Activated CD4-positive, CD25-positive, alpha-beta regulatory T cell treated with anti-CD3 and anti-CD28 coated beads, Interleukin-2, amount 50 U/mL, for 24 hours (primary cell): Measurements from ENCODE around the gene PHOSPHO2.

Experiments used
- ATAC-seq, 2 donors: fragments of 150-1000 bp; cut with Tn5 transposase; one replicate each; pipeline ENCODE4 v1.10.0; 2021; ENCODE audit warnings: mild to moderate bottlenecking in 1 of 2, moderate library complexity in 1 of 2

The PHOSPHO2 gene

GRCh38 chr2:169694113-169694893 is at the start of gene PHOSPHO2, which contains the start of gene CFAP210:
Gene PHOSPHO2 (plus strand): TSS chr2:169694469. CDS start chr2:169700972, 6,503 bp downstream.
Gene CFAP210 (minus strand): TSS chr2:169694405. CDS start chr2:169694327, 78 bp downstream.
- peak; percentile 99 to 100 for ATAC-seq

DNA sequence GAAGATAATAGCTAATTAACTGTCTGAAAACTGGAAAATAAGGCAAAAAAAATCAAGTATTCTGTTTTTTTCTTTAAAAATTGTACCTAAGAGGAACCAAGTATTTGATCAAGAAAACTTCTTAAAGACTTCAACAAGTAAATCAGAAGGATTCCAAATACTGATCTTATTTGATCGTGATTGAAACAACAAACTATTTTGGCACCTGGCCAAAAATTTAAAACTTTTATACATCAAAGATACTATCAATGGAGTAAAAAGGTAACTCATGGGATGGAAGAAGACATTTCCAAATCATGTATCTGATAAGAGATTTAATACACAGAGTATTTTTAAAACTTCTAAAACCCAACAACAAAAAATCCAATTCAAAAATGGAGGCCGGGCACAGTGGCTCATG is 46.8 kb upstream of the PHOSPHO2 start:
- no peak for ATAC-seq

DNA sequence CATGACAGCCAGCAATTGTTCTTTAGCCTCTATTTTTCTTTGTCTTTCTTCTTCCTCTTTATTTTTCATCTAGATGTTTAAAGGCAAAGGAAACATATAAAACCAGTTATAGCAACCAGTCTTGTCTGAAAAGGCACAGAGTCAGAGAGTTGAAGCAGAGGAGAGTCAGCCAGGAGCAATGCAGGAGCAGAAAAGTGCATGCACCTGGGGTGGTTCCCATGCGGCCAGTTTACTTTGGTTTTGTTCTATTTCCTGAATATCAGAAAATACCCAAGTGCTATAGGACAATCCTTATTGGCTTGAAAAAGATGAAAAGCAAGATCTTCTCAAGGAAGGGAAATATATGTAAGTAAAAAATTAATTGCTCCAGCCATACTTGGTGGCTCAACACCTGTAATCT is 45.0 kb upstream of the PHOSPHO2 start:
- no peak for ATAC-seq

- ATAC-seq: no peak
Measured at GRCh38 chr2:169653636-169654035, 40.6 kb upstream of the PHOSPHO2 start.

- no peak for ATAC-seq
Measured at GRCh38 chr2:169656164-169656563, 38.1 kb upstream of the PHOSPHO2 start.

DNA sequence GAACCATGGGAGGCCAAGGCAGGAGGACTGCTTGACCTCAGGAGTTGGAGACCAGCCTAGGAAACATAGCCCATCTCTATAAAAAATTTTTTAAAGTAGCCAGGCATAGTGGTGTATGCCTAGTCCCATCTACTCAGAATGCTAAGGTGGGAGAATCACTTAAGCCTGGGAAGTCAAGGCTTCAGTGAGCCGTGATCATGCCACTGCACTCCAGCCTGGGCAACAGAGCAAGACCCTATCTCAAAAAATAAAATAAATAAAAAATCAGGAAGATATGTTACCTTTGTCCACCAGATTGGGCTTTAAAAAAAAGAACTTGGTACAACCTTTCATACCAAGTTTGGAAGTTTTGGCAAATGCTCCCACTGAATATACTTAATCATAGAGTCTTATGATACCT is 35.4 kb upstream of the PHOSPHO2 start:
- ATAC-seq: no peak

DNA sequence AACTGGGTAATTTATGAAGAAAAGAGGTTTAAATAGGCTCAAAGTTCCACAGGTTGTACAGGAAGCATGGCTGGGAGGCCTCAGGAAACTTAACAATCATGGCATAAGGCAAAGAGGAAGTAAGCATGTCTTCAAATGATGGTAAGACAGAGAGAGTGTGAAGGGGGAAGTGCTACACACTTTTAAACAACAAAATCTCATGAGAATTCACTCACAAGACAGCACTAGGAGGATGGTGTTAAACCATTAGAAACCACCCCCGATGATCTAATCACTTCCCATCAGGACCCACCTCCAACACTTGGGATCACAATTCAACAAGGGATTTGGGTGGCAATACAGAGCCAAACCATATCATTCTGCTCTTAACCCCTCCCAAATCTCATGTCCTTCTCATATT is 34.9 kb upstream of the PHOSPHO2 start:
- no peak for ATAC-seq

DNA sequence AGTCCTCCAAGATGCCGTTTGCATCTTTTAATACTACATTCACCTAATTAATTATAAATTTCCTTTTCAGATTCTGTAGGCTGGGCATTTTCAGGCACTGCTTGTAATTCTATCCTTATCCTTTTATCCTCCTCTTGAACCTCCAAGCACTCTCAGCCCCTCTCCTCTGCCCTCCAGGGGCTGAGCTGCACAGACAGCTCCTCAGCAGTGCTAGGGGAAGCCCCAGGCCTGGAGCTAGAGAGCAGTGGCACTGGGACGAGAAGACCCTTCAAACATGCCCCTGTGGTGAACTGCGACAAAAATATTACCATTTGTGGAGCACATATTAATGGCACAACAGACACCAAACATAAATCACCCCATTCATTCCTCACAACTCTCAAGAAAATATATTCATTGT is 33.0 kb upstream of the PHOSPHO2 start:
- no peak for ATAC-seq

DNA sequence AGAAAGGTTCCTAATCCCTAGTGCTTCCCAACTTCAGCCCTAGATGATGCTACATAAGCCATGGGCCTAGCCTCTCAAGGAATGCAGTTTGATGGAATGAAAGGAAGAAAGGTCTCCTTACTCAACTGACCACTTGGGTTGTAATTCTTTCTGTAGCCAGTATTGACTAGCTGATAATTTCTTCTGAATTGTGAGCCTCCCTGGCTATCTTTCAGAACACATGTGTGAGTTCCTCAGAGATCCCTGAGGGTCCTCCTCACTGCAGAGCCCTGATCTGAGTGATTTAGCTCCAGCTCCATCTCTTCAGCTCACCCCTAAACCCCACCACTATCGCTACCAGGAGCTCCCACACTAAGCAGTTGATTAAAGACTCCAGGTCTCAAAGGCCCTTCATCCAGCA is 31.5 kb upstream of the PHOSPHO2 start:
- ATAC-seq: no peak

GRCh38 chr2:169663247-169663646 is 31.0 kb upstream of the PHOSPHO2 start:
- ATAC-seq: no peak

DNA sequence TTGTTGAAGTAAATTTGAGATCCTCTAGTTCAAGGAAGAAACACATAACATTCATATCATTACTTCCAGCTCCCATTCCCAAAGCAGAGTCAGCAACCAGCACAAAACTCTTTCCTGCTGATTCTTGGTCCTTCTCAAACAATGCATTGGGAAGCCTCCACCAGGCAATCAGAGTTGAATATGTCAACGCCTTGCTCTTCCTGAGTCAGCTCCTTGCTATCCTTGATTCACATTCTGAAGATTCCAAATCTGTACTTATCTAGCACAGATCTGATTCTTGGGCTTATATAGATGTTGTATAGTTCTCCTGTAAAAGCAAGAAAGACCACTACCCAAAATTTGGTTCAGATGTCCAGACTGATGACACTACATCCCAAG is 29.7 kb upstream of the PHOSPHO2 start:
- ATAC-seq: no peak

GRCh38 chr2:169664978-169665930 is 29.0 kb upstream of the PHOSPHO2 start:
- ATAC-seq: no peak

- ATAC-seq: no peak
Measured at GRCh38 chr2:169667583-169667982, 26.7 kb upstream of the PHOSPHO2 start.

DNA sequence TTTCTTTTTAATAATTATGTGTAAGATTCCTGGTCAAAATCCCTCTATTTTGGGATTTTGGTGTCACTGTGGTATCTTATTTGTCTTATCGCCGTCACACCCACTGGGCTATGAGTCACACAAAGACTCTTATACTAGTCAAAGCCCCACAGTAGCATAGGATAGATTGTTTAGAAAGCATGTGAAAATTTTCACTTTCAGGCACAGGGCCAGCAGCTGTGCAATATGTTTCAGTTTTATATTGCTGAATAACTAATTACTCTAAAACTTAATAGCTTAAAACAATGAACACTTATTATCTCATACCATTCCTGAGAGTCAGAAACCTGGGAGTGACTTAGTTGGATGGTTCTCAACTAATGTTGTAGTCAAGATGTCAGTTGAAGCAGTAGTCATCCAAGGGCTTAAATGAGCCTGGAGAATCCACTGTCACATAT is 24.0 kb upstream of the PHOSPHO2 start:
- no peak for ATAC-seq

DNA sequence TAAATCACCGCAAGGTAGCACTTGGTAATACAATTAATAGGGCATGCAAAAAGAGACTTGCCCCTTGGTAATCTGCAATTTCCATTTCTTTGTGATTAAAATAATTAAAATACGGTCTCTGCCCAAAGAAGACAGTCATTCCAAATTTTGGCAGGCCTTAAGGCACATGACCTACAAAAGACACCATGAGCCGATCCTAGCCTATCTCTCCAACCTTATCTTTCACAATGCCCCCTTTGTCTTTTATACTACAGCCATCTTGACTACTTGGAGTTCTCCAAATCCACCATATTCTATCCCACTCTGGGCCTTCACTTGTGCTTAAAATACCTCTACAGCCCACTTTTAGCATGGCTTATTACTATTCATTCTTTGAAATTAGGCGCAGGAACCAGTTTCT is 23.3 kb upstream of the PHOSPHO2 start:
- ATAC-seq: no peak

DNA sequence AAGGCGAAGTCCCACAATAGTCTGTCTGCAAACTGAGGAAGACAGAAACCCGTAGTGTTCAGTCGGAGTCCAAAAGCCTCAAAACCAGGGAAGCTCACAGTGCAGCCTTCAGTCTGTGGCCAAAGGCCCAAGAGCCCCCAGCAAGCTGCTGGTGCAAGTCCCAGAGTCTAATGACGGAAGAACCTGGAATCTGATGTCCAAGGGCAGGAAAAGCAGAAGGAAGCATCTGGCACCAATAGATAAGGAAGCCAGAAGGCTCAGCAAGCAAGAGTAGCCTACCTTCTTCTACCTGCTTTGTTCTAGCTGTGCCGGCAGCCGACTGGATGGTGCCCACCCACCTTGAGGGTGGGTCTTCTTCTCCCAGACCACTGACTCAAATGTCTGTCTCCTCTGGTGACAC is 21.9 kb upstream of the PHOSPHO2 start:
- no peak for ATAC-seq

DNA sequence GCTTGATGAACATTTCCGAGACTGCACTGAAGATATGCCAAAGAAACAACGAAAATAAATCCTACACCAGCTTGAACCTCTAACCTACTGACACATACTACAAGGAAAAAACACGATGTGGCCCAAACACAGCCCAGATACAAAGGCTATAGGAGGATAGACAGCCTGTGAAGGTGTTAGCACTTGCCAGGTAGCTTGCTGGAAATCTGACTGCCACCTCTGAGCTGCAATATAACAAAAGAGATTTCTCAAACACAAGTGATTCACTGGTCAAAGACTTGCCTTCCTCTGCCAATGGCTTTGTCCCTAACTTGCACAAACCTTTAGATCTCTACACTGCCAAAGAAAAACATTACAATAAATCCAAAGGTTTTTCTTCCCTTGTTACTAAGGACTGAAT is 21.2 kb upstream of the PHOSPHO2 start:
- no peak for ATAC-seq

- ATAC-seq: no peak
Measured at GRCh38 chr2:169673921-169674320, 20.3 kb upstream of the PHOSPHO2 start.

DNA sequence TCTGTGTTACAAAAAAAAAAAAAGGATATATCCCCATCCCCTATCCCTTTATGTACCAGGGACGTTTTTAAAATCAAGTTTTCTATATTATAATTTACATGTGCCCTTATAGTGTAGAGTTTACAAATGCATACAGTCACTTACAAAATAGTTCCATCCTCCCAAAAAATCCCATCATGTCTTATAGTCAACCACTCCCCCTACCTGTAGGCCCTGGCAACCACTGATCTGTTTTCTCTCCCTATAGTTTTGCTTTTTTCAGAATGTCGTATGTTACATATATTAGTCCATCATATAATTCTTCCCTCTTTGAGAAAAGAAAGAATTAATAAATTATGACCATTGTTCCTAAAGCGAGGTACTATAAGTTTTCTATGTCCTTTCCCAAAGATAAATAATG is 17.9 kb upstream of the PHOSPHO2 start:
- ATAC-seq: no peak

DNA sequence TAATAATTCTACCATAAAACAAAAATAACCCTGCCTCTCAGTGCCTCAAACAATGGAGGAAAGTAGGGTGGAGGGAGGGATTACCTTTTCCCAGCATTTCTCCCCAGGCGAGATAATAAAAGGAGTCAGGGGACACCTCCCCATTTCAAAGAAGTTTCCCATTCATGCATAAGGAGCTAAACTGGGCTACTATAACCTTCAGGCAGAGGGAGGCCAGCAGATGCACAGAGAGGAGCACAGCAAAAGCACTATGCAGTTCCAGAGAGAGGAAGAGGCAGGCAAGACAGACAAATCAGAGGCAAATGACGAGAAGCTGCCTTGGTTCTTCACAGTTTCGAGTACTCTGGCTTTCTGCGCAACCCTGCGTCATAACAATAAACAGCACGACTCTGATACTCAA is 17.4 kb upstream of the PHOSPHO2 start:
- no peak for ATAC-seq

DNA sequence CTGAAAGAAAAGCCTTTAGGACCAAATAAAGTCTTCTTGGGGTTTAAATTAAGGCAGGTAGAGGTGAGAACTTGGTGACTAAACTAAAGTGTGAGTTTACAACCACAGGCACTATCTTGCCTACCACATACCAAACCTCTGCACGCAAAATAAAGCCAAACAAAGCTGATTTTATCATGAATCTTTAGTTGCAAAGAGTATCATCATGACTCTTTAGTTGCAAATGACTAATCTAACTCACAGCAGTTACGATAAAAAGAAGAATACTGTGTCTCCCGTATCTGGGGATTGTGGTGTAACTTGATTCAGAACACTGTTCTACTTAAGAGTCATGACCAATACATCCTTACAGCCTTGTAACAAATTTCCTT is 11.2 kb upstream of the PHOSPHO2 start:
- peak; percentile 85 to 90 for ATAC-seq

DNA sequence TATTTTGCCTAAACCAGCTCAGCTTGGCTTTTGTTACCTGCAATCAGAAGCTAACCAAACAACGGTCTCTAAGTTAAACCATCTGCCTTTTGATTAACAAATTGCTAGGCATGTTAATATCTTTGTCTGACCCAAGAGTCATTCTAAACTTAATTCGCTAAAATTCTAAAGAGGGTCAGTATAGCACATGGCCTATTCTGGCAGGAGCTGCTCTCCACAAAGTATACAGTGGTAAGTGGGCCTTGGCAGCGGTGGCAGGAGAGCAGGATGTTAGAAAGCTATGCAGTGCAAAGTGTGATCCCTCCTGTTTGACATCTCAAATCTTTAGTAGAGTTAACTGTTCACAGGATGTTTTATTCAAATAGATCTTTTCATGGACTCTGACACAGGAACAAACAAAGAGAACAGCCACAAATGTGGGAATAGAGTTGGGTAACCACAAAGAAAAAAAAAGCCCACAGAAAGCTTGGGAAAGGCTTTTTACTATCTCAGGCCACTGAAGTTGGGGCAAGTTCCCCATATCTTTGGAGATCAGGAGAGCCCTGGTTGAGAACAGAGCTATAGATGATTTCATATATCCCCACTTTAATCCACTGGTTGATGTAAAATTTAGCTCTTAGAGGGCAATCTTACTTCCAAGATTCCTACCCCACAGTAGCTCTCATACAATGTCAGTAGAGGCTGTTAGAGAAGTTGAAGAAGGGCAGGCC is 10.7 kb upstream of the PHOSPHO2 start:
- no peak for ATAC-seq

- ATAC-seq: no peak
Measured at GRCh38 chr2:169684135-169684565, 10.1 kb upstream of the PHOSPHO2 start.
